Gastrocnemius medialis (tissue), 4 donors: ENCODE measurements around the gene KIF4A.

Experiments used
- POLR2A ChIP-seq, 2 donors: fragments of 450-650 bp; IDR thresholded peaks; one replicate each; pipeline ENCODE4 v1.6.1; 2017; ENCODE audit warnings: antibody characterized with exemption in 2 of 2, mild to moderate bottlenecking in 2 of 2, moderate library complexity in 2 of 2
- TF ChIP-seq, protein P1 (sequence below), 5 experiments: fragments of 450-650 bp in 3 of 5; fragments of 200-600 bp in 2 of 5; sonication (generic) in 2 of 5; IDR thresholded peaks in 4 of 5; conservative IDR thresholded peaks in 1 of 5; 1 replicate in 4 of 5; 2 replicates in 1 of 5; pipeline ENCODE4 v1.5.1; 2016 to 2019; ENCODE audit warnings: antibody characterized with exemption in 5 of 5, mild to moderate bottlenecking in 3 of 5, moderate library complexity in 3 of 5

DNA sequence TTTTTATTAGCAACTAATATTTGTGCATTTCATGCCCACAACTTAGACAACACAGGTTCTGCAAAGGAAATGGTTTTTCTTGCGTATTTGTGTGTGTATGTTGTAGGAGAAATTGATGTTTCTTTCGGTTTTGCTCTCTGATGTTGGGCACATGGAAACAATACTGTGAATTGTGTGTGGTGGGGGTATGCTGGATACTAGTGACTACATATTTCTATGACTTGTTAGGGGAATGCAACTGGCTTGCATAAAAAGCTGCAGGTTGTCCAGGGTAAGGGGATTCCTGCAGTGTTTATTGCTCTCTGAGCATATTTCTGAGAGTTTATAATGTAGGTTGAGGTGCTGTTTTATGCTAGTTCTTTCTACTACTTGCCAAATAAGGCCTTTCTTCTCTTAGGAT is 166.4 kb downstream of the KIF4A start:
- TF ChIP-seq, protein P1, sequence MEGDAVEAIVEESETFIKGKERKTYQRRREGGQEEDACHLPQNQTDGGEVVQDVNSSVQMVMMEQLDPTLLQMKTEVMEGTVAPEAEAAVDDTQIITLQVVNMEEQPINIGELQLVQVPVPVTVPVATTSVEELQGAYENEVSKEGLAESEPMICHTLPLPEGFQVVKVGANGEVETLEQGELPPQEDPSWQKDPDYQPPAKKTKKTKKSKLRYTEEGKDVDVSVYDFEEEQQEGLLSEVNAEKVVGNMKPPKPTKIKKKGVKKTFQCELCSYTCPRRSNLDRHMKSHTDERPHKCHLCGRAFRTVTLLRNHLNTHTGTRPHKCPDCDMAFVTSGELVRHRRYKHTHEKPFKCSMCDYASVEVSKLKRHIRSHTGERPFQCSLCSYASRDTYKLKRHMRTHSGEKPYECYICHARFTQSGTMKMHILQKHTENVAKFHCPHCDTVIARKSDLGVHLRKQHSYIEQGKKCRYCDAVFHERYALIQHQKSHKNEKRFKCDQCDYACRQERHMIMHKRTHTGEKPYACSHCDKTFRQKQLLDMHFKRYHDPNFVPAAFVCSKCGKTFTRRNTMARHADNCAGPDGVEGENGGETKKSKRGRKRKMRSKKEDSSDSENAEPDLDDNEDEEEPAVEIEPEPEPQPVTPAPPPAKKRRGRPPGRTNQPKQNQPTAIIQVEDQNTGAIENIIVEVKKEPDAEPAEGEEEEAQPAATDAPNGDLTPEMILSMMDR (IDR thresholded peaks at IDR 0.05 in 4 of 5, conservative IDR thresholded peaks at IDR 0.05 in 1 of 5), result no peak
- TF ChIP-seq POLR2A (IDR thresholded peaks at IDR 0.05), result no peak
